ENCODE measurements around the gene XPOT.

XPOT gene

GRCh38 chr12:64473176-64473575 is 69.0 kb downstream of the XPOT start:
- Histone ChIP-seq H3K9ac (ENCODE audit: low read depth, low read length, poor library complexity, severe bottlenecking) (no peak overlapping the region), H3K9me3 (ENCODE audit: insufficient read depth, low read depth, low read length) (peaks cover 5% of the 10 kb centered on the region; the same call in 1 of the 2 replicates), H3K4me2 (ENCODE audit: low read depth, low read length, poor library complexity, severe bottlenecking) (no peak overlapping the region), H3K4me1 (ENCODE audit: insufficient read depth, low read length, poor library complexity, severe bottlenecking) (no peaks in the 10 kb centered on the region), H3K4me3 (ENCODE audit: low read length, poor library complexity, severe bottlenecking) (no peak overlapping the region), H3K36me3 (ENCODE audit: insufficient read depth, low read length) (peaks cover 68% of the 10 kb centered on the region), H4K20me1 (ENCODE audit: insufficient read depth, low read length, poor library complexity, severe bottlenecking) (peaks cover 10% of the 10 kb centered on the region), H3F3A (ENCODE audit: low read depth) (no peaks in the 10 kb centered on the region), H3K9me2 (replicated peaks; ENCODE audit: low read depth, low read length) (no peaks in the 10 kb centered on the region), H3K79me2 (ENCODE audit: insufficient read depth, low read length) (peaks cover 13% of the 10 kb centered on the region), H3K27me3 (ENCODE audit: insufficient read depth, low read length, poor library complexity, severe bottlenecking) (no peaks in the 10 kb centered on the region), H2AFZ (ENCODE audit: low read length) (no peak overlapping the region)
- TF ChIP-seq CTCF (conservative IDR thresholded peaks at IDR 0.05; ENCODE audit: low read length) (no peak), EZH2phosphoT487 (IDR thresholded peaks at IDR 0.05; ENCODE audit: borderline replicate concordance) (no peak)

GRCh38 chr12:64475518-64475917 is 71.3 kb downstream of the XPOT start:
- Histone ChIP-seq H3K9me2 (replicated peaks; ENCODE audit: low read depth, low read length) (no peaks in the 10 kb centered on the region), H3K4me2 (ENCODE audit: low read depth, low read length, poor library complexity, severe bottlenecking) (no peak overlapping the region), H3K9me3 (ENCODE audit: insufficient read depth, low read depth, low read length) (peaks cover 5% of the 10 kb centered on the region; the same call in 1 of the 2 replicates), H3F3A (ENCODE audit: low read depth) (no peaks in the 10 kb centered on the region), H3K4me3 (ENCODE audit: low read length, poor library complexity, severe bottlenecking) (no peak overlapping the region), H4K20me1 (ENCODE audit: insufficient read depth, low read length, poor library complexity, severe bottlenecking) (peaks cover 18% of the 10 kb centered on the region), H3K9ac (ENCODE audit: low read depth, low read length, poor library complexity, severe bottlenecking) (no peak overlapping the region), H3K36me3 (ENCODE audit: insufficient read depth, low read length) (peaks cover 60% of the 10 kb centered on the region), H2AFZ (ENCODE audit: low read length) (no peak overlapping the region), H3K27me3 (ENCODE audit: insufficient read depth, low read length, poor library complexity, severe bottlenecking) (no peaks in the 10 kb centered on the region), H3K4me1 (ENCODE audit: insufficient read depth, low read length, poor library complexity, severe bottlenecking) (peaks cover 10% of the 10 kb centered on the region), H3K79me2 (ENCODE audit: insufficient read depth, low read length) (peaks cover 13% of the 10 kb centered on the region)
- no peak for TF ChIP-seq CTCF (conservative IDR thresholded peaks at IDR 0.05; ENCODE audit: low read length)
- TF ChIP-seq EZH2phosphoT487 (IDR thresholded peaks at IDR 0.05; ENCODE audit: borderline replicate concordance): no peak

GRCh38 chr12:64476844-64477243 is 72.7 kb downstream of the XPOT start:
- peaks cover 13% of the 10 kb centered on the region for H3K79me2 ChIP-seq (ENCODE audit: insufficient read depth, low read length)
- H3K4me3 ChIP-seq (ENCODE audit: low read length, poor library complexity, severe bottlenecking): no peak overlapping the region
- no peaks in the 10 kb centered on the region for H3K27me3 ChIP-seq (ENCODE audit: insufficient read depth, low read length, poor library complexity, severe bottlenecking)
- peaks cover 18% of the 10 kb centered on the region for H4K20me1 ChIP-seq (ENCODE audit: insufficient read depth, low read length, poor library complexity, severe bottlenecking)
- H3F3A ChIP-seq (ENCODE audit: low read depth): no peaks in the 10 kb centered on the region
- H3K9ac ChIP-seq (ENCODE audit: low read depth, low read length, poor library complexity, severe bottlenecking): no peak overlapping the region
- H3K9me2 ChIP-seq (replicated peaks; ENCODE audit: low read depth, low read length): no peaks in the 10 kb centered on the region
- peaks cover 10% of the 10 kb centered on the region for H3K4me1 ChIP-seq (ENCODE audit: insufficient read depth, low read length, poor library complexity, severe bottlenecking)
- no peak for TF ChIP-seq CTCF (conservative IDR thresholded peaks at IDR 0.05; ENCODE audit: low read length)
- TF ChIP-seq EZH2phosphoT487 (IDR thresholded peaks at IDR 0.05; ENCODE audit: borderline replicate concordance): no peak
- peaks cover 5% of the 10 kb centered on the region; the same call in 1 of the 2 replicates for H3K9me3 ChIP-seq (ENCODE audit: insufficient read depth, low read depth, low read length)
- H3K36me3 ChIP-seq (ENCODE audit: insufficient read depth, low read length): peaks cover 58% of the 10 kb centered on the region
- H2AFZ ChIP-seq (ENCODE audit: low read length): no peak overlapping the region
- no peak overlapping the region for H3K4me2 ChIP-seq (ENCODE audit: low read depth, low read length, poor library complexity, severe bottlenecking)
